GM12892 (cell line): ENCODE data around the gene HRH1.

ENCODE experiments used
- POLR2A ChIP-seq: IDR thresholded peaks from 2 replicates; pipeline ENCODE4 v1.6.1; 2011; ENCODE audit warnings: low read depth, low read length, control low read depth
- POLR2AphosphoS5 ChIP-seq: IDR thresholded peaks from 2 replicates; pipeline ENCODE4 v1.6.1; 2011; ENCODE audit warnings: low read depth, low read length, control low read depth
- TAF1 ChIP-seq: IDR thresholded peaks from 2 replicates; pipeline ENCODE4 v1.6.1; 2011; ENCODE audit warnings: low read depth, mild to moderate bottlenecking, control low read depth, low read length, borderline replicate concordance

- no peak for TF ChIP-seq TAF1
- TF ChIP-seq POLR2A, result no peak
- TF ChIP-seq POLR2AphosphoS5, result no peak
These were observed 91.8 kb downstream of the HRH1 start for GRCh38 chr3:11245827-11246662.
